Measurements from ENCODE around the gene MAP4.
"Not testable (repeated sequence)": the region's sequence is repeated elsewhere in the genome, so short reads cannot be mapped to it uniquely, and the experiment has no call there.

The MAP4 gene

GRCh38 chr3:48015431-48016180, 610 bp downstream of the MAP4 start:
- peak; percentile 39 for DNase-seq

- DNase-seq: no peak
Measured at GRCh38 chr3:48014358-48014757, 1.9 kb downstream of the MAP4 start.

- DNase-seq: no peak
Measured at GRCh38 chr3:48013288-48013980, 2.8 kb downstream of the MAP4 start.

- no peak for DNase-seq
Measured at GRCh38 chr3:48012659-48013058, 3.6 kb downstream of the MAP4 start.

GRCh38 chr3:48008066-48008465, 8.2 kb downstream of the MAP4 start:
- DNase-seq: not testable (repeated sequence)

- not testable (repeated sequence) for DNase-seq
Measured at GRCh38 chr3:48007361-48007760, 8.9 kb downstream of the MAP4 start.

- DNase-seq: not testable (repeated sequence)
Measured at GRCh38 chr3:48006794-48007193, 9.4 kb downstream of the MAP4 start.

GRCh38 chr3:48004694-48005093, 11.5 kb downstream of the MAP4 start:
- no peak for DNase-seq

GRCh38 chr3:48002787-48003186, 13.4 kb downstream of the MAP4 start:
- DNase-seq: no peak

GRCh38 chr3:48001991-48002390, 14.2 kb downstream of the MAP4 start:
- no peak for DNase-seq

GRCh38 chr3:48000212-48000611, 16.0 kb downstream of the MAP4 start:
- DNase-seq: no peak

- no peak for DNase-seq
Measured at GRCh38 chr3:47996440-47996839, 19.8 kb downstream of the MAP4 start.

- no peak for DNase-seq
Measured at GRCh38 chr3:47994180-47994579, 22.0 kb downstream of the MAP4 start.

- no peak for DNase-seq
Measured at GRCh38 chr3:47991341-47991740, 24.9 kb downstream of the MAP4 start.

GRCh38 chr3:47989981-47990440, 26.2 kb downstream of the MAP4 start:
- DNase-seq: peak; percentile 75

- no peak for DNase-seq
Measured at GRCh38 chr3:47985381-47985780, 30.8 kb downstream of the MAP4 start.

- DNase-seq: no peak
Measured at GRCh38 chr3:47984075-47984728, 32.0 kb downstream of the MAP4 start.

- no peak for DNase-seq
Measured at GRCh38 chr3:47980795-47981194, 35.4 kb downstream of the MAP4 start.

GRCh38 chr3:47979070-47979469, 37.1 kb downstream of the MAP4 start:
- no peak for DNase-seq

- no peak for DNase-seq
Measured at GRCh38 chr3:47978386-47978785, 37.8 kb downstream of the MAP4 start.

- no peak for DNase-seq
Measured at GRCh38 chr3:47976135-47976732, 40.0 kb downstream of the MAP4 start.

- DNase-seq: no peak
Measured at GRCh38 chr3:47974974-47975470, 41.2 kb downstream of the MAP4 start.

GRCh38 chr3:47971081-47971480, 45.1 kb downstream of the MAP4 start:
- DNase-seq: no peak
